A549 (cell line): ENCODE data around the gene CPO. TPM values are rescaled to one million over a fixed set of nuclear protein-coding genes. Genes with fewer than 3 reads are reported as not detected.
"Not testable (repeated sequence)": the region's sequence is repeated elsewhere in the genome, so short reads cannot be mapped to it uniquely, and the experiment has no call there.

Source experiments
- ATAC-seq, 2 experiments: fragments of 200-7000 bp in 1 of 2; fragments of >200 bp in 1 of 2; cut with Nextera tagmentation in 1 of 2; cut with Tn5 transposase in 1 of 2; 3 replicates each; pipeline versions ENCODE4 v1.8.0 to v1.9.1; 2018 to 2020; ENCODE audit warnings: mild to moderate bottlenecking in 1 of 2, moderate library complexity in 1 of 2
- CTCF ChIA-PET: fragments of 300-600 bp; sonication (Branson Sonifier 250); formaldehyde crosslinking; extraction: SDS; loops from one replicate; lab custom pipeline; 2021; ENCODE audit warnings: antibody characterized with exemption, inconsistent platforms; lab: Yijun Ruan, JAX
- POLR2A ChIA-PET: fragments of 350-600 bp; formaldehyde crosslinking; extraction: SDS; loops from one replicate; lab custom pipeline; 2021; ENCODE audit warnings: antibody characterized with exemption, inconsistent platforms; lab: Yijun Ruan, JAX
- DNase-seq, 2 experiments: peaks; one replicate each; pipeline versions ENCODE4 v3.0.0 to v3.0.0-alpha.2; 2011 to 2016; ENCODE audit warnings: low read depth in 1 of 2, low spot score in 1 of 2
- FAIRE-seq: peaks from 2 replicates; lab custom pipeline; 2011; peaks lifted over from hg19 to GRCh38; lab: Jason Lieb, UNC
- H3K27ac ChIP-seq, 2 experiments: fragments of >200 bp; sonication (Bioruptor Twin); formaldehyde crosslinking; 3 replicates each; pipeline ENCODE4 v1.5.1; 2016 to 2017
- H3K4me1 ChIP-seq: fragments of >200 bp; sonication (Bioruptor Twin); formaldehyde crosslinking; 3 replicates; pipeline ENCODE4 v1.6.1; 2016
- H3K4me2 ChIP-seq: fragments of >200 bp; sonication (Bioruptor Twin); formaldehyde crosslinking; 3 replicates; pipeline ENCODE4 v1.6.1; 2016
- H3K4me3 ChIP-seq: fragments of >200 bp; sonication (Bioruptor Twin); formaldehyde crosslinking; 3 replicates; pipeline ENCODE4 v1.5.1; 2016
- H3K9me3 ChIP-seq: fragments of >200 bp; sonication (Bioruptor Twin); formaldehyde crosslinking; 3 replicates; pipeline ENCODE4 v1.6.1; 2016
- CBX8 ChIP-seq: fragments of 200-600 bp; sonication (generic); IDR thresholded peaks from 2 replicates; pipeline ENCODE4 v1.6.1; 2016
- CEBPB ChIP-seq, 2 experiments: fragments of >200 bp in 1 of 2; sonication (Bioruptor Twin) in 1 of 2; formaldehyde crosslinking in 1 of 2; IDR thresholded peaks; 2 replicates each; pipeline ENCODE4 v1.6.1; 2012 to 2016
- E2F6 ChIP-seq: IDR thresholded peaks from 2 replicates; pipeline ENCODE4 v1.6.1; 2012; ENCODE audit warnings: low read depth, borderline replicate concordance
- EHMT2 ChIP-seq: fragments of 200-600 bp; sonication (generic); IDR thresholded peaks from 2 replicates; pipeline ENCODE4 v1.6.1; 2016; ENCODE audit warnings: antibody characterized with exemption, low read depth, mild to moderate bottlenecking, moderate library complexity
- FOSB ChIP-seq: fragments of 250-450 bp; sonication (Bioruptor Pico); IDR thresholded peaks from 2 replicates; pipeline ENCODE4 v1.5.0; 2020; ENCODE audit warnings: mild to moderate bottlenecking, moderate library complexity
- GATA3 ChIP-seq: IDR thresholded peaks from 2 replicates; pipeline ENCODE4 v1.6.1; 2012; ENCODE audit warnings: borderline replicate concordance
- HDAC2 ChIP-seq: fragments of 200-600 bp; sonication (generic); IDR thresholded peaks from 2 replicates; pipeline ENCODE4 v1.6.1; 2016
- HES2 ChIP-seq: fragments of >200 bp; sonication (Bioruptor Twin); formaldehyde crosslinking; IDR thresholded peaks from 2 replicates; pipeline ENCODE4 v1.6.1; 2016
- JUN ChIP-seq, 2 experiments: fragments of >200 bp; sonication (Bioruptor Twin); formaldehyde crosslinking; IDR thresholded peaks; 2 replicates in 1 of 2; 3 replicates in 1 of 2; pipeline ENCODE4 v1.6.1; 2016 to 2017
- JUNB ChIP-seq: fragments of >200 bp; sonication (Bioruptor Twin); formaldehyde crosslinking; IDR thresholded peaks from 2 replicates; pipeline ENCODE4 v1.6.1; 2016
- MAZ ChIP-seq: fragments of 150-350 bp; IDR thresholded peaks from 2 replicates; pipeline ENCODE4 v1.6.1; 2014; ENCODE audit warnings: antibody characterized with exemption, low read depth, low read length, borderline replicate concordance
- POLR2A ChIP-seq: IDR thresholded peaks from 2 replicates; pipeline ENCODE4 v1.6.1; 2012; ENCODE audit warnings: mild to moderate bottlenecking, low read length
- RAD21 ChIP-seq, 2 experiments: fragments of >200 bp in 1 of 2; sonication (Bioruptor Twin) in 1 of 2; formaldehyde crosslinking in 1 of 2; IDR thresholded peaks in 1 of 2; conservative IDR thresholded peaks in 1 of 2; 2 replicates in 1 of 2; 3 replicates in 1 of 2; pipeline ENCODE4 v1.6.1; 2012 to 2018; ENCODE audit warnings: inconsistent platforms in 1 of 2
- REST ChIP-seq: fragments of 200-600 bp; sonication (generic); IDR thresholded peaks from 2 replicates; pipeline ENCODE4 v1.6.1; 2016; ENCODE audit warnings: antibody characterized with exemption, mild to moderate bottlenecking, moderate library complexity
- RFX5 ChIP-seq: fragments of 450-650 bp; IDR thresholded peaks from 2 replicates; pipeline ENCODE4 v1.7.1; 2014; ENCODE audit warnings: antibody characterized with exemption, mild to moderate bottlenecking, moderate library complexity
- SMC3 ChIP-seq: fragments of >200 bp; sonication (Bioruptor Twin); formaldehyde crosslinking; IDR thresholded peaks from 3 replicates; pipeline ENCODE4 v1.6.1; 2018; ENCODE audit warnings: inconsistent platforms
- USF2 ChIP-seq: fragments of 450-650 bp; IDR thresholded peaks from 2 replicates; pipeline ENCODE4 v1.6.1; 2014; ENCODE audit warnings: antibody characterized with exemption
- ZC3H11A ChIP-seq: fragments of 450-650 bp; IDR thresholded peaks from 2 replicates; pipeline ENCODE4 v1.6.1; 2014; ENCODE audit warnings: antibody characterized with exemption, mild to moderate bottlenecking
- ZNF302 ChIP-seq: fragments of 250-450 bp; sonication (Bioruptor Pico); IDR thresholded peaks from 2 replicates; pipeline ENCODE4 v1.9.0; 2021; ENCODE audit warnings: inconsistent platforms, mild to moderate bottlenecking, moderate library complexity
- ZSCAN20 ChIP-seq: fragments of 250-450 bp; sonication (Bioruptor Pico); IDR thresholded peaks from 2 replicates; pipeline ENCODE4 v1.8.0; 2022; ENCODE audit warnings: mild to moderate bottlenecking, moderate library complexity
- WGBS: methylation state at CpG from one replicate; pipeline ENCODE4 v1.1.6; 2017; ENCODE audit errors: missing lambda C conversion rate; 5-methylcytosine and 5-hydroxymethylcytosine counted together
- polyA plus RNA-seq, 4 experiments: library from polyadenylated mRNA; depleted of rRNA in 3 of 4; stranded (reverse); fragments of >200 nt; fragmentation: RNase III in 1 of 4; extraction: RNeasy Plus Mini Kit Qiagen cat#74134 plus additional on column Dnase treatment in 1 of 4; gene quantifications; 2 replicates in 3 of 4; 3 replicates in 1 of 4; pipeline ENCODE4 v1.2.3, GENCODE V29; 2011 to 2017

The CPO gene
- polyA plus RNA-seq, 2 of the 4 experiments (the other 2 are of a cell fraction) = 0.09 to 0.18 TPM

GRCh38 chr2:206942592-206943478, 3.5 kb downstream of the CPO start:
- Histone ChIP-seq H3K27ac (no peak overlapping the region), H3K4me3 (no peak overlapping the region), H3K4me1 (no peaks in the 10 kb centered on the region), H3K4me2 (no peak overlapping the region), H3K9me3 (peaks cover 14% of the 10 kb centered on the region; the same call in 2 of the 3 replicates)
- ChIA-PET CTCF (no interaction called here), POLR2A (no interaction called here)
- TF ChIP-seq RAD21 (conservative IDR thresholded peaks at IDR 0.05 in 1 of 2, IDR thresholded peaks at IDR 0.05 in 1 of 2) (no peak), RFX5 (no peak)
- FAIRE-seq = no peak
- DNase-seq = no peak
- ATAC-seq = no peak
- WGBS = 7% methylated on average over 2 of the region's 2 CpGs

- POLR2A ChIA-PET, FAIRE-seq, H3K9me3 ChIP-seq, H3K4me1 ChIP-seq, ATAC-seq, H3K27ac ChIP-seq, DNase-seq, CTCF ChIA-PET, H3K4me2 ChIP-seq, H3K4me3 ChIP-seq: not testable (repeated sequence)
- WGBS = 54% methylated on average over 2 of the region's 2 CpGs
Measured at GRCh38 chr2:206953404-206953803, 14.1 kb downstream of the CPO start.

- POLR2A ChIA-PET = no interaction called here
- Histone ChIP-seq H3K4me1 (no peaks in the 10 kb centered on the region), H3K9me3 (peaks cover 8% of the 10 kb centered on the region; the same call in 2 of the 3 replicates), H3K27ac (no peak overlapping the region), H3K4me2 (no peak overlapping the region), H3K4me3 (no peak overlapping the region)
- FAIRE-seq (no peak), DNase-seq (no peak), ATAC-seq (no peak)
- CTCF ChIA-PET = no interaction called here
- TF ChIP-seq POLR2A (no peak), E2F6 (no peak), CBX8 (no peak), FOSB (CRISPR knock-in tag) (no peak), CEBPB (IDR thresholded peaks at IDR 0.05) (no peak), REST (no peak), USF2 (no peak), HES2 (no peak), GATA3 (no peak), EHMT2 (no peak), ZNF302 (CRISPR knock-in tag) (no peak), JUNB (no peak), MAZ (no peak), HDAC2 (no peak), JUN (IDR thresholded peaks at IDR 0.05) (no peak), ZSCAN20 (CRISPR knock-in tag) (no peak), SMC3 (no peak), RFX5 (no peak), ZC3H11A (no peak)
Measured at GRCh38 chr2:206955253-206955652, 15.9 kb downstream of the CPO start.
